Smooth muscle cell (in vitro differentiated cells): ENCODE results near the gene PSMG2. TPM values are rescaled to one million over a fixed set of nuclear protein-coding genes. Genes with fewer than 3 reads are reported as not detected.
"Not testable (repeated sequence)": the region's sequence is repeated elsewhere in the genome, so short reads cannot be mapped to it uniquely, and the experiment has no call there.

ENCODE experiments used
- DNase-seq: peaks from one replicate; lab custom pipeline; 2025; ENCODE audit not compliant: unreplicated experiment; lab: John Stamatoyannopoulos, UW
- H2AFZ ChIP-seq: fragments of 200-600 bp; sonication (generic); 2 replicates; pipeline ENCODE4 v1.6.0; 2016; ENCODE audit warnings: antibody characterized with exemption, low read depth, mild to moderate bottlenecking
- H3F3A ChIP-seq: fragments of 200-600 bp; sonication (generic); 2 replicates; pipeline ENCODE4 v1.6.0; 2017; ENCODE audit warnings: antibody characterized with exemption, low read depth
- H3K27ac ChIP-seq: fragments of 200-600 bp; sonication (generic); 2 replicates; pipeline ENCODE4 v1.5.1; 2016; ENCODE audit warnings: low read depth, mild to moderate bottlenecking
- H3K27me3 ChIP-seq: fragments of 200-600 bp; sonication (generic); 2 replicates; pipeline ENCODE4 v1.6.1; 2016; ENCODE audit warnings: low read depth, mild to moderate bottlenecking
- H3K36me3 ChIP-seq: fragments of 200-600 bp; sonication (generic); 2 replicates; pipeline ENCODE4 v1.5.1; 2016; ENCODE audit warnings: low read depth
- H3K4me1 ChIP-seq: fragments of 200-600 bp; sonication (generic); 2 replicates; pipeline ENCODE4 v1.5.1; 2016; ENCODE audit warnings: low read depth
- H3K4me2 ChIP-seq: fragments of 200-600 bp; sonication (generic); 2 replicates; pipeline ENCODE4 v1.6.0; 2016; ENCODE audit warnings: mild to moderate bottlenecking
- H3K4me3 ChIP-seq: fragments of 200-600 bp; sonication (generic); 2 replicates; pipeline ENCODE4 v1.5.1; 2016; ENCODE audit warnings: mild to moderate bottlenecking
- H3K79me2 ChIP-seq: fragments of 200-600 bp; sonication (generic); 2 replicates; pipeline ENCODE4 v1.6.0; 2016; ENCODE audit warnings: low read depth, mild to moderate bottlenecking
- H3K9ac ChIP-seq: fragments of 200-600 bp; sonication (generic); 2 replicates; pipeline ENCODE4 v1.6.0; 2016; ENCODE audit warnings: low read depth
- H3K9me3 ChIP-seq: fragments of 200-600 bp; sonication (generic); replicated peaks from 2 replicates; pipeline ENCODE4 v1.5.1; 2016; ENCODE audit warnings: low read depth
- H4K20me1 ChIP-seq: fragments of 200-600 bp; sonication (generic); 2 replicates; pipeline ENCODE4 v1.6.0; 2016; ENCODE audit warnings: low read depth
- CTCF ChIP-seq: fragments of 200-600 bp; sonication (generic); IDR thresholded peaks from 2 replicates; pipeline ENCODE4 v1.5.1; 2017; ENCODE audit warnings: borderline replicate concordance, mild to moderate bottlenecking, antibody characterized with exemption; ENCODE audit not compliant: insufficient read depth, poor library complexity, severe bottlenecking
- WGBS: methylation state at CpG from one replicate; pipeline ENCODE4 v1.1.7; 2016; ENCODE audit warnings: low lambda C conversion rate; 5-methylcytosine and 5-hydroxymethylcytosine counted together
- polyA plus RNA-seq: library from polyadenylated mRNA; unstranded; fragments of >200 nt; fragmentation: Nextera tagmentation; extraction: Ambion mirVana; gene quantifications from 2 replicates; pipeline ENCODE4 v1.2.1, GENCODE V29; 2016
- total RNA-seq: library from RNA; depleted of rRNA; stranded (reverse); fragments of >200 nt; gene quantifications from 2 replicates; pipeline ENCODE4 v1.2.3, GENCODE V29; 2014

PSMG2 gene
- total and polyA plus RNA-seq, 2 experiments from 2014 or later = 71.3 to 80.1 TPM

GRCh38 chr18:12751891-12752290, 49.0 kb downstream of the PSMG2 start:
- Histone ChIP-seq H3K9ac (no peak overlapping the region), H3K27me3 (no peaks in the 10 kb centered on the region), H3K79me2 (no peaks in the 10 kb centered on the region), H3K4me1 (no peaks in the 10 kb centered on the region), H3K4me3 (no peak overlapping the region), H2AFZ (no peak overlapping the region), H3K9me3 (no peaks in the 10 kb centered on the region), H3K27ac (no peak overlapping the region), H3F3A (no peaks in the 10 kb centered on the region), H3K36me3 (no peaks in the 10 kb centered on the region), H3K4me2 (no peak overlapping the region), H4K20me1 (no peaks in the 10 kb centered on the region)
- TF ChIP-seq CTCF = no peak
- 87% methylated on average over 4 of the region's 4 CpGs for WGBS
- no peak for DNase-seq

DNA sequence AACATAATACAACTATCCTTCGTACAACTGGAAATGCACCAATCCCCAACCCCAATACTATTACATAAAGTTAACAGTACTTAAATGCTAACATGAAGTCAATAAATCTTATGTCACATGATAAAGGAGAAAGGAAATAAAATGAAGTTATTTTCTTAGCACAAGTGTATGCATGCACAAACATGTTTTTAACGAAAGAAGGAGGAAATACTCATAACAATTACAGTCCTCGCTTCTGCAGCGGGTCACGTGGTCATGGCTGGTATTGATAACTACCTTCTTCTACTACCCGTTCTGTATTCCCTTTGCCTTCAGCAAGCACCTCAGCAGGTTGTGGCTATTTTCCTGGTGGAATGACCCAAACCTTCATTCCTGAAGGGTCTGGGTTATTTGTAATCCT, 51.7 kb downstream of the PSMG2 start:
- Histone ChIP-seq H3K9ac (no peak overlapping the region), H3K27me3 (no peaks in the 10 kb centered on the region), H3K27ac (no peak overlapping the region), H3K4me3 (no peak overlapping the region), H3K9me3 (no peaks in the 10 kb centered on the region), H3K4me2 (no peak overlapping the region), H2AFZ (no peak overlapping the region), H3F3A (no peaks in the 10 kb centered on the region), H4K20me1 (no peaks in the 10 kb centered on the region), H3K4me1 (no peaks in the 10 kb centered on the region), H3K79me2 (no peaks in the 10 kb centered on the region), H3K36me3 (no peaks in the 10 kb centered on the region)
- TF ChIP-seq CTCF = no peak
- WGBS = 95% methylated on average over 6 of the region's 6 CpGs
- no peak for DNase-seq

DNA sequence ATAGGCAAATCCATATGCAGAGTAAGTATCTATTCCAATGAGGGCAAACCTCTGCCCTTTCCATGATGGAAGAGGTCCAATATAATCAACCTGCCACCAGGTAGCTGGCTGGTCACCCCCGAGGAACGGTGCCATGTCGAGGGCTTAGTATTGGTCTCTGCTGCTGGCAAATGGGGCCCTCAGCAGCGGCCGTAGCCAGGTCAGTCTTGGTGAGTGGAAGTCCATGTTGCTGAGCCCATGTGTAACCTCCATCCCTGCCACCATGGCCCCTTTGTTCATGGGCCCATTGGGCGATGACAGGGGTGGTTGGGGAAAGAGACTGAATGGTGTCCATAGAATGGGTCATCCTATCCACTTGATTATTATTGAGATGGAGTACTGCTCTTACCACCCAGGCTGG, 52.8 kb downstream of the PSMG2 start:
- H3K79me2 ChIP-seq, H4K20me1 ChIP-seq: not testable (repeated sequence)
- 96% methylated on average over 6 of the region's 6 CpGs for WGBS

DNA sequence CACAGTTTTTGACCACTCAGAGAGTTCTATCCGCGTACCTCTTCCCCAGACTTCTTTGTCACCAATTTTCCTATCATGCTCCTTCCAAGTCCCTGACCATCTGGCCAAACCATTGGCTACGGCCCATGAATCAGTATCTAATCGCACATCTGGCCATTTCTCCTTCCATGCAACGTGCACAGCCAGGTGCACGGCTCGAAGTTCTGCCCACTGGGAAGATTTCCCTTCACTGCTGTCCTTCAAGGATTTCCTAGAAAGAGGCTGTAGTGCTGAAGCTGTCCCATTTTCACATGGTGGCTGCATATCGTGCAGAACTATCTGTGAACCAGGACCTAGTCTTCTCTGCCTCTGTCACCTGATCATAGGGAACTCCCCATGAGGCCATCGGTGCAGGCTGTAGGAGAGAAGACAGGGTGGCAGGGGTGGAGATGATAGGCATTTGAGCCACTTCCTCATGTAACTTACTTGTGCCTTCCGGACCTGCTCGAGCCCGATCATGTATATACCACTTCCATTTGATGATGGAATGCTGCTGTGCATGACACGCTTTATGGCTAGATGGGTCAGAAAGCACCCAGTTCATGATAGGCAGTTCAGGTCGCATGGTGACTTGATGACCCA, 53.9 kb downstream of the PSMG2 start:
- not testable (repeated sequence) for H2AFZ ChIP-seq, H3K27ac ChIP-seq, H3K79me2 ChIP-seq, H3K9me3 ChIP-seq, H3K4me3 ChIP-seq, H4K20me1 ChIP-seq, H3K9ac ChIP-seq, H3K36me3 ChIP-seq, H3K4me2 ChIP-seq, H3K4me1 ChIP-seq, DNase-seq, H3K27me3 ChIP-seq, H3F3A ChIP-seq
- 97% methylated on average over 14 of the region's 14 CpGs for WGBS

More for the DNA sequence above, 52.8 kb downstream of the PSMG2 start:
- not testable (repeated sequence) for H3F3A ChIP-seq, H2AFZ ChIP-seq, H3K4me3 ChIP-seq, H3K36me3 ChIP-seq, H3K9ac ChIP-seq, H3K4me2 ChIP-seq, H3K9me3 ChIP-seq, H3K27me3 ChIP-seq, DNase-seq, H3K27ac ChIP-seq, H3K4me1 ChIP-seq

DNA sequence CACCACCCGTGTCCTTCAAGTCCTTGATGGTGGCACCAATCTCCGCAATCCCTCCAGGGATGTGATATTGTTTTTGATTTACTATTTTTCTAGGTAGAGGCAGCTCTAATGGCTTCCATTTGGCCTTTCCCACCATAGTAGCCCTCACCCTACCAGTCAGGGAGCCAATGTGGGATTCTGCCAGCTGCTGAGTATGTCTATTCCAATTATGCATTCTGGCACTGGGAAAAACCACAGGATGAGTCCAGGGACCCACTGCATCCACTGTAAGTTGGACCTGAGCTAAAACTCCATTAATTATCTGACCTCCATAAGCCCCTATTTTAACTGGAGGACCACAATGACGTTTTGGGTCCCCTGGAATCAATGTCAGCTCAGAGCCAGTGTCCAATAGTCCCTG, 55.7 kb downstream of the PSMG2 start:
- H3K9ac ChIP-seq, H3K4me1 ChIP-seq, H3K79me2 ChIP-seq, H3K27ac ChIP-seq, H3K4me2 ChIP-seq, H2AFZ ChIP-seq, H3K9me3 ChIP-seq, H3K27me3 ChIP-seq, H3F3A ChIP-seq, H3K4me3 ChIP-seq, H4K20me1 ChIP-seq, H3K36me3 ChIP-seq, DNase-seq: not testable (repeated sequence)
- 86% methylated on average over 3 of the region's 3 CpGs for WGBS
